Uterus (tissue), 2 donors: ENCODE data around the gene SLC4A4.

Source experiments
- POLR2A ChIP-seq, 2 donors: fragments of 450-650 bp; IDR thresholded peaks; one replicate each; pipeline ENCODE4 v1.6.1; 2016; ENCODE audit warnings: antibody characterized with exemption in 2 of 2, mild to moderate bottlenecking in 1 of 2, moderate library complexity in 1 of 2
- TF ChIP-seq, protein P1 (sequence below), 4 experiments: fragments of 200-600 bp in 2 of 4; fragments of 450-650 bp in 2 of 4; sonication (generic) in 2 of 4; IDR thresholded peaks; one replicate each; pipeline ENCODE4 v1.5.1; 2016 to 2019; ENCODE audit warnings: antibody characterized with exemption in 4 of 4, mild to moderate bottlenecking in 2 of 4, moderate library complexity in 1 of 4

DNA sequence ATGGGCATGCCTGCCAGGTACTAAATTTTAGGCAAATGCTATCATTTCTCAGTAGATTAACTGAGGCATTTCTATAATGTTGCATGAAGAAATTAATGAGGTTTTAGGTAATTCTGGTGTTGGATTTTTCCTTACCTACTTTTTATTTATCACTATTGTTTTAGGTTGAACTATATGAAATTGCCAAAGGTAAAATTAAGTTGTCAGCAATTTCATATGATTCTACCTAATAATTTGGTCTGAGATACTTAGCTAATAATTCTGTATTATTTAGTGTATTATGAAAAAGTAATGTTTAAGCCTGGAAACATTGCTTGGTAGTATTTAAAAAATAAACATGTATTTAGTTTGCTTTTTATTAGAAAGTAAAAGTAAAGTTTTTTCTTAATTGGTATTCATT is 22.7 kb downstream of the SLC4A4 start:
- TF ChIP-seq, protein P1, sequence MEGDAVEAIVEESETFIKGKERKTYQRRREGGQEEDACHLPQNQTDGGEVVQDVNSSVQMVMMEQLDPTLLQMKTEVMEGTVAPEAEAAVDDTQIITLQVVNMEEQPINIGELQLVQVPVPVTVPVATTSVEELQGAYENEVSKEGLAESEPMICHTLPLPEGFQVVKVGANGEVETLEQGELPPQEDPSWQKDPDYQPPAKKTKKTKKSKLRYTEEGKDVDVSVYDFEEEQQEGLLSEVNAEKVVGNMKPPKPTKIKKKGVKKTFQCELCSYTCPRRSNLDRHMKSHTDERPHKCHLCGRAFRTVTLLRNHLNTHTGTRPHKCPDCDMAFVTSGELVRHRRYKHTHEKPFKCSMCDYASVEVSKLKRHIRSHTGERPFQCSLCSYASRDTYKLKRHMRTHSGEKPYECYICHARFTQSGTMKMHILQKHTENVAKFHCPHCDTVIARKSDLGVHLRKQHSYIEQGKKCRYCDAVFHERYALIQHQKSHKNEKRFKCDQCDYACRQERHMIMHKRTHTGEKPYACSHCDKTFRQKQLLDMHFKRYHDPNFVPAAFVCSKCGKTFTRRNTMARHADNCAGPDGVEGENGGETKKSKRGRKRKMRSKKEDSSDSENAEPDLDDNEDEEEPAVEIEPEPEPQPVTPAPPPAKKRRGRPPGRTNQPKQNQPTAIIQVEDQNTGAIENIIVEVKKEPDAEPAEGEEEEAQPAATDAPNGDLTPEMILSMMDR (IDR thresholded peaks at IDR 0.05), result no peak
- TF ChIP-seq POLR2A (IDR thresholded peaks at IDR 0.05), result no peak
